ENCODE results near the gene FNDC3A. TPM values are rescaled to one million over a fixed set of nuclear protein-coding genes. Genes with fewer than 3 reads are reported as not detected.
"Not testable (repeated sequence)": the region's sequence is repeated elsewhere in the genome, so short reads cannot be mapped to it uniquely, and the experiment has no call there.

The FNDC3A gene
- total RNA-seq, 2 donors from 2014 or later = 38.9 to 58.2 TPM

- Histone ChIP-seq H3K36me3 (no peaks in the 10 kb centered on the region), H3K27ac (no peak overlapping the region), H3K9me3 (no peaks in the 10 kb centered on the region), H3K27me3 (replicated peaks; ENCODE audit: insufficient read depth) (no peaks in the 10 kb centered on the region), H3K4me3 (no peak overlapping the region), H3K4me1 (replicated peaks) (no peaks in the 10 kb centered on the region)
- DNase-seq (ENCODE audit: low spot score) = no peak
- intact Hi-C loops (cut with DNase I) = no loop called here
- no peak for TF ChIP-seq CTCF (IDR thresholded peaks at IDR 0.05)
- TF ChIP-seq POLR2AphosphoS5 (IDR thresholded peaks at IDR 0.05) = no peak
- no peak for TF ChIP-seq POLR2A (IDR thresholded peaks at IDR 0.05)
- 71% methylated on average over 3 of the region's 3 CpGs for WGBS
Measured at GRCh38 chr13:49062297-49062896, 86.7 kb downstream of the FNDC3A start.

- no peak overlapping the region for H3K27ac ChIP-seq
- intact Hi-C loops (cut with DNase I) = no loop called here
Measured at GRCh38 chr13:49063011-49063410, 87.3 kb downstream of the FNDC3A start.

GRCh38 chr13:49063497-49063896 is 87.8 kb downstream of the FNDC3A start:
- H3K4me3 ChIP-seq = no peak overlapping the region
- H3K27me3 ChIP-seq (replicated peaks; ENCODE audit: insufficient read depth) = no peaks in the 10 kb centered on the region
- H3K27ac ChIP-seq = no peak overlapping the region
- WGBS = 58% methylated on average over 1 of the region's 1 CpG
- intact Hi-C loops (cut with DNase I) = no loop called here
- H3K9me3 ChIP-seq = no peaks in the 10 kb centered on the region
- no peak for DNase-seq (ENCODE audit: low spot score)
- no peaks in the 10 kb centered on the region for H3K36me3 ChIP-seq
- TF ChIP-seq CTCF (IDR thresholded peaks at IDR 0.05) (no peak), POLR2AphosphoS5 (IDR thresholded peaks at IDR 0.05) (no peak), POLR2A (IDR thresholded peaks at IDR 0.05) (no peak)
- H3K4me1 ChIP-seq (replicated peaks) = no peaks in the 10 kb centered on the region

More at GRCh38 chr13:49063011-49063410, 87.3 kb downstream of the FNDC3A start:
- H3K4me1 ChIP-seq (replicated peaks) = no peaks in the 10 kb centered on the region
- H3K4me3 ChIP-seq = no peak overlapping the region
- H3K27me3 ChIP-seq (replicated peaks; ENCODE audit: insufficient read depth) = no peaks in the 10 kb centered on the region
- no peaks in the 10 kb centered on the region for H3K36me3 ChIP-seq
- no peaks in the 10 kb centered on the region for H3K9me3 ChIP-seq
- no peak for DNase-seq (ENCODE audit: low spot score)
- TF ChIP-seq POLR2A (IDR thresholded peaks at IDR 0.05) (no peak), CTCF (IDR thresholded peaks at IDR 0.05) (no peak), POLR2AphosphoS5 (IDR thresholded peaks at IDR 0.05) (no peak)

- H3K27me3 ChIP-seq (replicated peaks; ENCODE audit: insufficient read depth) = no peaks in the 10 kb centered on the region
- no peak for TF ChIP-seq CTCF (IDR thresholded peaks at IDR 0.05)
- TF ChIP-seq POLR2A (IDR thresholded peaks at IDR 0.05) = no peak
- TF ChIP-seq POLR2AphosphoS5 (IDR thresholded peaks at IDR 0.05) = no peak
- DNase-seq (ENCODE audit: low spot score) = no peak
- intact Hi-C loops (cut with DNase I) = no loop called here
- H3K4me3 ChIP-seq = no peak overlapping the region
- H3K27ac ChIP-seq = no peak overlapping the region
- no peaks in the 10 kb centered on the region for H3K36me3 ChIP-seq
- WGBS = 98% methylated on average over 3 of the region's 3 CpGs
- H3K9me3 ChIP-seq = no peaks in the 10 kb centered on the region
- no peaks in the 10 kb centered on the region for H3K4me1 ChIP-seq (replicated peaks)
Measured at GRCh38 chr13:49064476-49064875, 88.8 kb downstream of the FNDC3A start.

- Histone ChIP-seq H3K9me3 (no peaks in the 10 kb centered on the region), H3K27me3 (replicated peaks; ENCODE audit: insufficient read depth) (no peaks in the 10 kb centered on the region), H3K27ac (no peak overlapping the region), H3K4me3 (no peak overlapping the region), H3K36me3 (no peaks in the 10 kb centered on the region), H3K4me1 (replicated peaks) (no peaks in the 10 kb centered on the region)
- no peak for DNase-seq (ENCODE audit: low spot score)
- intact Hi-C loops (cut with DNase I) = no loop called here
- TF ChIP-seq CTCF (IDR thresholded peaks at IDR 0.05) (no peak), POLR2AphosphoS5 (IDR thresholded peaks at IDR 0.05) (no peak), POLR2A (IDR thresholded peaks at IDR 0.05) (no peak)
- 63% methylated on average over 2 of the region's 2 CpGs for WGBS
Measured at GRCh38 chr13:49066856-49067255, 91.1 kb downstream of the FNDC3A start.

- intact Hi-C loops (cut with DNase I); H3K4me1 ChIP-seq (replicated peaks); H3K27ac ChIP-seq; H3K4me3 ChIP-seq; H3K27me3 ChIP-seq (replicated peaks; ENCODE audit: insufficient read depth); H3K9me3 ChIP-seq; H3K36me3 ChIP-seq; DNase-seq (ENCODE audit: low spot score): not testable (repeated sequence)
- WGBS = 97% methylated on average over 1 of the region's 1 CpG
Measured at GRCh38 chr13:49068498-49068897, 92.8 kb downstream of the FNDC3A start.

GRCh38 chr13:49070021-49070420 is 94.3 kb downstream of the FNDC3A start:
- H3K36me3 ChIP-seq; H3K27me3 ChIP-seq (replicated peaks; ENCODE audit: insufficient read depth); H3K9me3 ChIP-seq; intact Hi-C loops (cut with DNase I); DNase-seq (ENCODE audit: low spot score); H3K4me1 ChIP-seq (replicated peaks); H3K27ac ChIP-seq; H3K4me3 ChIP-seq: not testable (repeated sequence)
- WGBS = 98% methylated on average over 6 of the region's 6 CpGs

All from prostate gland (tissue), 2 donors.